IMR-90 (cell line): ENCODE measurements around the gene LRRFIP1. TPM values are rescaled to one million over a fixed set of nuclear protein-coding genes. Genes with fewer than 3 reads are reported as not detected.

Source experiments
- ATAC-seq: fragments of 200-7000 bp; cut with Tn5 transposase; 2 replicates; pipeline ENCODE4 v1.9.1; 2020; ENCODE audit warnings: low read depth, mild to moderate bottlenecking, moderate library complexity
- BruUV-seq: library from RNA; stranded (reverse); fragments of 400-500 nt; replicated peaks from 2 replicates; lab custom pipeline; 2021; lab: Mats Ljungman, UMichigan
- CTCF ChIA-PET: fragments of 300-600 bp; formaldehyde crosslinking; extraction: SDS; loops from one replicate; lab custom pipeline; 2021; ENCODE audit warnings: antibody characterized with exemption; lab: Yijun Ruan, JAX
- POLR2A ChIA-PET: fragments of 300-600 bp; sonication (Branson Sonifier 250); formaldehyde crosslinking; loops from one replicate; lab custom pipeline; 2022; ENCODE audit warnings: antibody characterized with exemption; ENCODE audit not compliant: unreplicated experiment; lab: Charles Lee
- DNase-seq: peaks from one replicate; pipeline ENCODE4 v3.0.0; 2013
- H2AFZ ChIP-seq: replicated peaks from 2 replicates; pipeline ENCODE3; 2013; ENCODE audit warnings: low read length, mild to moderate bottlenecking; ENCODE audit not compliant: poor library complexity
- H2AK5ac ChIP-seq: 2 replicates; pipeline ENCODE4 v1.6.1; 2013; ENCODE audit warnings: low read depth, low read length, inconsistent platforms
- H2AK9ac ChIP-seq: replicated peaks from 2 replicates; pipeline ENCODE3; 2013; ENCODE audit warnings: mild to moderate bottlenecking, low read depth, low read length, moderate library complexity; ENCODE audit not compliant: poor library complexity
- H2BK120ac ChIP-seq: 2 replicates; pipeline ENCODE4 v1.6.1; 2013; ENCODE audit warnings: low read depth, low read length, inconsistent platforms
- H2BK15ac ChIP-seq: 3 replicates; pipeline ENCODE4 v1.6.1; 2013; ENCODE audit warnings: low read depth, low read length, inconsistent platforms
- H2BK20ac ChIP-seq: 2 replicates; pipeline ENCODE4 v1.6.1; 2013; ENCODE audit warnings: low read depth, mild to moderate bottlenecking, inconsistent platforms, low read length, moderate library complexity
- H2BK5ac ChIP-seq: 2 replicates; pipeline ENCODE4 v1.6.1; 2013; ENCODE audit warnings: mild to moderate bottlenecking, low read depth, low read length, inconsistent platforms; ENCODE audit not compliant: poor library complexity, severe bottlenecking
- H3K14ac ChIP-seq: replicated peaks from 2 replicates; pipeline ENCODE4 v1.6.1; 2013; ENCODE audit warnings: low read depth, low read length, inconsistent platforms
- H3K18ac ChIP-seq: 2 replicates; pipeline ENCODE4 v1.6.1; 2013; ENCODE audit warnings: low read depth, low read length, control low read depth
- H3K23ac ChIP-seq: 2 replicates; pipeline ENCODE4 v1.6.1; 2013; ENCODE audit warnings: low read depth, low read length, inconsistent platforms
- H3K27ac ChIP-seq: 2 replicates; pipeline ENCODE4 v1.5.1; 2013; ENCODE audit warnings: mild to moderate bottlenecking, control low read depth, low read length; ENCODE audit not compliant: insufficient read depth
- H3K27me3 ChIP-seq: 2 replicates; pipeline ENCODE4 v1.6.1; 2013; ENCODE audit warnings: low read length; ENCODE audit not compliant: control insufficient read depth, insufficient read depth
- H3K36me3 ChIP-seq: 2 replicates; pipeline ENCODE4 v1.6.1; 2013; ENCODE audit warnings: low read length, mixed read lengths; ENCODE audit not compliant: control insufficient read depth, insufficient read depth
- H3K4ac ChIP-seq: 2 replicates; pipeline ENCODE4 v1.6.1; 2013; ENCODE audit warnings: low read depth, low read length, inconsistent platforms
- H3K4me1 ChIP-seq: 2 replicates; pipeline ENCODE4 v1.6.1; 2013; ENCODE audit warnings: low read length, mixed read lengths; ENCODE audit not compliant: control insufficient read depth, insufficient read depth
- H3K4me2 ChIP-seq: 2 replicates; pipeline ENCODE4 v1.6.1; 2013; ENCODE audit warnings: low read depth, mild to moderate bottlenecking, control low read depth, low read length, moderate library complexity
- H3K4me3 ChIP-seq: 2 replicates; pipeline ENCODE4 v1.5.1; 2013; ENCODE audit warnings: low read depth, mild to moderate bottlenecking, control low read depth, low read length, moderate library complexity; ENCODE audit not compliant: insufficient read depth
- H3K56ac ChIP-seq: 2 replicates; pipeline ENCODE4 v1.6.1; 2013; ENCODE audit warnings: low read length, inconsistent platforms; ENCODE audit not compliant: insufficient read depth; ENCODE audit errors: extremely low read depth
- H3K79me1 ChIP-seq, 2 experiments: 2 replicates each; pipeline ENCODE4 v1.6.1; 2013; ENCODE audit warnings: low read length in 2 of 2, inconsistent platforms in 1 of 2, low read depth in 1 of 2
- H3K9ac ChIP-seq: 2 replicates; pipeline ENCODE4 v1.6.1; 2013; ENCODE audit warnings: low read depth, low read length, control low read depth
- H3K9me1 ChIP-seq: 2 replicates; pipeline ENCODE4 v1.6.1; 2013; ENCODE audit warnings: low read length, inconsistent platforms; ENCODE audit not compliant: insufficient read depth
- H3K9me3 ChIP-seq: 2 replicates; pipeline ENCODE4 v1.6.1; 2013; ENCODE audit warnings: low read length; ENCODE audit not compliant: control insufficient read depth, insufficient read depth
- H4K20me1 ChIP-seq: 2 replicates; pipeline ENCODE4 v1.6.1; 2013; ENCODE audit warnings: low read length, inconsistent platforms; ENCODE audit not compliant: insufficient read depth
- H4K5ac ChIP-seq: 2 replicates; pipeline ENCODE4 v1.6.1; 2013; ENCODE audit warnings: mild to moderate bottlenecking, low read depth, low read length, control low read depth
- H4K8ac ChIP-seq, 2 experiments: 2 replicates each; pipeline ENCODE4 v1.6.1; 2013; ENCODE audit warnings: low read depth in 2 of 2, low read length in 2 of 2, control low read depth in 1 of 2, inconsistent platforms in 1 of 2
- H4K91ac ChIP-seq: 2 replicates; pipeline ENCODE4 v1.6.1; 2013; ENCODE audit warnings: low read depth, low read length, inconsistent platforms; ENCODE audit not compliant: insufficient read depth
- BHLHE40 ChIP-seq: fragments of 150-350 bp; IDR thresholded peaks from 2 replicates; pipeline ENCODE4 v1.6.1; 2016; ENCODE audit warnings: mild to moderate bottlenecking, low read depth, low read length
- CHD1 ChIP-seq: IDR thresholded peaks from 2 replicates; pipeline ENCODE4 v1.6.1; 2012; ENCODE audit warnings: low read depth, low read length, improper control_type of control experiment
- FOS ChIP-seq: fragments of 150-350 bp; IDR thresholded peaks from 2 replicates; pipeline ENCODE4 v1.6.1; 2016; ENCODE audit warnings: low read depth, low read length
- NFE2L2 ChIP-seq: fragments of 150-350 bp; IDR thresholded peaks from 2 replicates; pipeline ENCODE4 v1.6.1; 2016; ENCODE audit warnings: low read depth, mild to moderate bottlenecking, low read length
- RCOR1 ChIP-seq: IDR thresholded peaks from 2 replicates; pipeline ENCODE4 v1.6.1; 2012; ENCODE audit warnings: mild to moderate bottlenecking, low read length, improper control_type of control experiment; ENCODE audit not compliant: insufficient replicate concordance
- SMC3 ChIP-seq: fragments of 150-350 bp; IDR thresholded peaks from 2 replicates; pipeline ENCODE4 v1.6.1; 2016; ENCODE audit warnings: low read depth, mild to moderate bottlenecking, antibody characterized with exemption, low read length, moderate library complexity
- USF2 ChIP-seq: fragments of 150-350 bp; IDR thresholded peaks from 2 replicates; pipeline ENCODE4 v1.6.1; 2017; ENCODE audit warnings: mild to moderate bottlenecking, antibody characterized with exemption, low read length, low read depth
- WGBS, 2 experiments: methylation state at CpG; one replicate each; pipeline versions ENCODE4 v1.1.5 to v1.1.7; 2013; ENCODE audit warnings: missing lambda C conversion rate in 2 of 2; ENCODE audit not compliant: insufficient read length in 1 of 2; ENCODE audit errors: extremely low coverage in 2 of 2; 5-methylcytosine and 5-hydroxymethylcytosine counted together
- dilution Hi-C: fragments of 300-500 bp; cut with HindIII; formaldehyde crosslinking; loops from one replicate; pipeline ENCODE4 v1.14.3; 2018; ENCODE audit warnings: low sequenced_read_pairs; ENCODE audit not compliant: unreplicated experiment
- in situ Hi-C: fragments of 300-500 bp; cut with MboI; formaldehyde crosslinking; loops from 3 replicates; pipeline ENCODE4 v1.14.3; 2019; ENCODE audit warnings: low sequenced_read_pairs, inconsistent platforms, mixed read lengths
- intact Hi-C: fragments of 100-400 bp; cut with micrococcal nuclease; formaldehyde crosslinking; loops from 2 replicates; pipeline ENCODE4 v1.10.0; 2022
- polyA plus RNA-seq, 3 experiments: library from polyadenylated mRNA; depleted of rRNA; stranded (reverse); fragments of >200 nt; gene quantifications; 2 replicates each; pipeline ENCODE4 v1.2.3, GENCODE V29; 2012; ENCODE audit warnings: low replicate concordance in 1 of 3
- total RNA-seq: library from RNA; depleted of rRNA; stranded (reverse); fragments of >200 nt; gene quantifications from 2 replicates; pipeline ENCODE4 v1.2.3, GENCODE V29; 2012

LRRFIP1 gene
- total and polyA plus RNA-seq, 2 of the 4 experiments (the other 2 are of a cell fraction): 52.2 to 54.4 TPM

GRCh38 chr2:237704501-237705434 lies 77.4 kb downstream of the LRRFIP1 start (continued):
- TF ChIP-seq USF2 (peak; percentile 18; the same call in 1 of the 2 replicates), SMC3 (no peak), CHD1 (no peak)

GRCh38 chr2:237706257-237706656 lies 78.9 kb downstream of the LRRFIP1 start:
- Histone ChIP-seq H3K79me1 (peaks cover 5 to 94% of the 10 kb centered on the region in 2 experiments), H3K36me3 (peaks cover 11% of the 10 kb centered on the region), H4K20me1 (peaks cover 89% of the 10 kb centered on the region), H3K56ac (no peak overlapping the region), H2AK9ac (no peak overlapping the region), H3K23ac (no peak overlapping the region), H3K14ac (no peak overlapping the region), H2AFZ (no peak overlapping the region), H2BK15ac (no peak overlapping the region), H3K9ac (no peak overlapping the region), H3K27me3 (no peaks in the 10 kb centered on the region), H2AK5ac (peak overlapping the region; percentile 30; the same call in 1 of the 2 replicates), H4K5ac (no peak overlapping the region), H3K18ac (no peak overlapping the region), H3K27ac (no peak overlapping the region), H3K4me1 (peaks cover 41% of the 10 kb centered on the region), H2BK20ac (no peak overlapping the region), H3K9me3 (no peaks in the 10 kb centered on the region), H4K91ac (no peak overlapping the region), H3K4me2 (no peak overlapping the region), H3K4me3 (no peak overlapping the region), H2BK120ac (no peak overlapping the region), H2BK5ac (no peak overlapping the region), H3K9me1 (peaks cover 33% of the 10 kb centered on the region), H4K8ac (no peak overlapping the region), H3K4ac (no peak overlapping the region; the same call in 1 of the 2 replicates)
- DNase-seq: no peak
- ATAC-seq: no peak
- WGBS, 2 experiments: 93% methylated on average over 5 of the region's 5 CpGs; no CpG with 5 or more reads in 1 of the 2 experiments
- intact Hi-C loops: no loop called here
- no TSS peak for BruUV-seq
- POLR2A ChIA-PET: no interaction called here
- in situ Hi-C loops: no loop called here
- dilution Hi-C loops: no loop called here
- no peak for TF ChIP-seq FOS
- no peak for TF ChIP-seq BHLHE40
- TF ChIP-seq RCOR1: no peak
- TF ChIP-seq NFE2L2: no peak
- CTCF ChIA-PET: interaction anchor here (0.6 kb wide), 1 partner anchor 17 kb away, joined by 3 read pairs; no protein-coding TSS in a partner anchor
